HG02970 (cell line): ENCODE measurements around the gene KRT14.
"Not testable (repeated sequence)": the region's sequence is repeated elsewhere in the genome, so short reads cannot be mapped to it uniquely, and the experiment has no call there.

Source experiments
- ATAC-seq: cut with Tn5 transposase; IDR thresholded peaks from one replicate; pipeline ENCODE4 v1.9.1; 2021; ENCODE audit warnings: mild to moderate bottlenecking, moderate library complexity, moderate number of reproducible peaks; ENCODE audit not compliant: unreplicated experiment, low FRiP score

KRT14 gene

DNA sequence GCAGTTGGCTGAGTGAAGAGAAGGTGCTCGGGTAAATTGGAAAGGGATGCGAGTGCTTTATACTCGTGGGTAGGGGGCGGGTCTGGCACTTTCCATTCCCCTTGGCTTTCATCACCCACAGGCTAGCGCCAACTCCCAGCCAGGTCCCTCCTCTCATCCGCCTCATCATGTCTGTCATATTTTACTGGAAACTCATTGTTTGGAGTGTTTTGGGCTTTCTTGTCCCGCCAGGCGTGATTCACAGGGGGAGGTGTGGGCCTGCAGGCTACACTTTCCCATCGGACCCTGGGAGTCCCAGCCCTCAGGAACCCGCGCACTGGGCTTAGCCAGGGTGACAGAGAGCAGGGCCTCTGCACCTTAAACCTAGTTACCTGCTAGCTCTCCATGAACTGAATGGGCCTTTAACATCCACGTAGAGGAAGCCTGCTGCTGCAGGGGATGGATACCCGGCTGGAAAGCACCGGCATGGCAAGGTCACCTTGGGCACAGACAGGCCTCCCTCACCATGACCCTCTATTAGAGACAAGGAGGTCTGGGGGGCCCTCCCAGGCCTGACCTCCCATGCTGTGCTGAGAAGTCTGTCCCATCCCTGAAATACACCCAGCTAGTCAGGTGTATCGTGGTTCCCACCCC lies at the start of gene KRT14:
Gene KRT14, minus strand, starts transcription at position 33 of the 633 bp plus-strand sequence. CDS start 61 bp downstream, outside the sequence.
- no peak for ATAC-seq

DNA sequence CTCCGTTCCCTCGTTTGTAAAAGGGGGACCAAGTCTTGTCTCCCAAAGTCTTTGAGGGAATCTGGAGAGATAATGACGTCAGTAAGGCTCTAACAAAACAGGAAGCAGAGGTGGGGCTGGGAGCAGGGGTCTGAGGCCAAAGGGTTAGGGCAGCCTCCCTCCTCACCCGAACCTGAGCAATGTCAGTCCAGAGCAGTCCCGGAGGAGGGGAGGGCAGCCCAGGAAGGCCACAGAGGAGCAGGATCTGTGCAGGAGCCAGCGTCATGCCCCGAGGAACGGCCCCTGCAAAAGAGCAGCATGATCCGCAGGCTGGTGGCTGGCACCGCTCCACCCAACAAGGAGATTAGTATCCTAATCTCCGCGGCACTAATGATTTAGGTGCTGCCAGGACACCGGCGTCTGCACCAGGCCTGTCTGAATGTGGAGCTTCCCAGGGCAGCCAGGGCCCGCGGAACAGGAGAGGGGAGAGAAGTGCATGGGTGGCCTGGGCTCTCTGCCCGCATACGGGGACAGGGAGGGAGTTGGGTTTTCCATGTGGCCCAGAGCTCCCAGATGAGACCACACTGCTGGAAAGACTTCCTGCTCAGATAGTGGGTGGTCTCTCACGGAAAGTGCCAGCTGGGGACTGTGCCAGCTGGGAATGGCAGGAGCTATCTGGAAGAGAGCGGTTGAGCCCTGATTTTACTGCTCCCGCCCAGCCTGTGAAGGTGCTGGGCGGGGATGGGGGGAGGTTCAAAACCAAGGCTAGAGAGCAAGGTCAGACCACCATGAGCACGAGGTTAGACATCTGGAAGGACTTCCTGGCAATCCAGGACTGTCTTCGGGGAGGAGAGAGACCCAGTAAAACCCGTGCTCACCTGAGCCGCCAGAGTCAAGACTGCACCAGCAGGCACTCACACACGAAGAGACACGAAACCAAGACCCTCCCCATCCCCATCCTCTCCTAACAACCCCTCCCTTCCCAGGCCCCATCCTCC lies 48.7 kb upstream of the KRT14 start:
- ATAC-seq = no peak

GRCh38 chr17:41634639-41635038 lies 47.9 kb upstream of the KRT14 start:
- no peak for ATAC-seq

GRCh38 chr17:41633556-41634199 lies 47.0 kb upstream of the KRT14 start:
- ATAC-seq = no peak

DNA sequence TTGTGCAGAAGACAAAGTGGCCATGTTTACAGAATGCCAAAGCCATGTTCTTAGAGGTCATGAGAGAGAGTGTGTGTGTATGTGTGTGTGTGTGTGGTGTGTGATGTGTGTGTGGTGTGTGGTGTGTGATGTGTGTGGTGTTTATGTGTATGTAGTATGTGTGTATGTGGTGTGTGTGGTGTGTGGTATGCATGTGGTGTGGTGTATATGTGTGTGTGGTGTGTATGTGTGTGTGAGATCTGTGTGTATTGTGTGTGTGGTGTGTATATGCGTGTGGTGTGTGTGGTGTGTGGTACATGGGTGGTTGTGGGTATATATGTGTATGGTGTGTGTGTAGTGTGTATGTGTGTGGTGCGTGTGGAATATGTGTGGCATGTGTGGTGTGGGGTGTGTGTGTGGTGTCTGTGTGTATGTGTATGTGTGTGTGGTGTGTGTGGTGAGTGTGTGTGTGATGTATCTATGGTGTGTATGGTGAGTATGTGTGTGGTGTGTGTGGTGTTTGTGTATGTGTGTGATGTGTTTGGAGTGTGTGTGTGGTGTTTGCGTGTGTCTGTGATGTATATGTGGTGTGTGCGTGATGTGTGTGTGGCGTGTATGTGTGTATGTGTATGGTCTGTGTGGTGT lies 45.9 kb upstream of the KRT14 start:
- no peak for ATAC-seq

- no peak for ATAC-seq
Measured at GRCh38 chr17:41631898-41632285, 45.2 kb upstream of the KRT14 start.

DNA sequence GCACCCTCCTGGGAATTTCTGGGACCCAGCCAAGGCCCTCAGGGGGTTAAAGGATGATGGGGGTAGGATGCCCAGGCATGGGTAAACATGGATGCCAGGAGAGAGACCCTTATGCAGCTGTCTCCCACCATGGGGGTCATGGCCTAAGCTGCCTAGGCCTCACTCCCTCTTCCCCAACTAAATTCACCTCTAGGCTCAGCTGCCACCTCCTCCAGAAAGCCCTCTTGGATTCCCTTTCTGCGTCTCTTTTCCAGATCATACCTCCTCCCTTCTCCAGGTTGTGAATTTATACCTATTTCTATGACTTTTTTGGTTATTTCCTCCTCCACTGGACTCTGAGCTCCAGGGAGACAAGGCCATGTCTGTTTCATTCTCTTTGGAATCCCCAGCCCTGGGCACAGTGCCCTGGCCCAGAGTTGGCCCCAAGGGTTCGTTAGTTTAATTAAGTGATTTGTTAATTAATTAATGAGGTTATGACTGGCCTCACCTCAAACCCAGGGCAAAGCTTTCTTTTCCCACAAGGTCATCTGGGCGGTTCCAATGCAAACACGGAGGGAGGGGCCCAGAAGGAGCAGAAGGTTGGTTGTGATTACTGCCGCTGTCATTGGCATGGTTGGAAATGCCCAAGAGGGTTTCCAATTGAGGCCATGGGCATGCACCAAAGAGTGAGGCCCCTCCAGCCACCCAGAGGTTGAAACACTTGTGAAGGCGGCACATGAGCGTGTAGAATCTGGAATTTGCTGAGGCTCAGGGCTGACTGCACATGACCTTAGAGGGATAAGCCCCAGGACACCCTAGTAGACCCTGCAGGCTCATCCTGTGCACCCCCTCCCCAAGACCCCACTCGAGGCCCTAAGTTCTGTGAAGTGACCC lies 44.6 kb upstream of the KRT14 start:
- no peak for ATAC-seq

DNA sequence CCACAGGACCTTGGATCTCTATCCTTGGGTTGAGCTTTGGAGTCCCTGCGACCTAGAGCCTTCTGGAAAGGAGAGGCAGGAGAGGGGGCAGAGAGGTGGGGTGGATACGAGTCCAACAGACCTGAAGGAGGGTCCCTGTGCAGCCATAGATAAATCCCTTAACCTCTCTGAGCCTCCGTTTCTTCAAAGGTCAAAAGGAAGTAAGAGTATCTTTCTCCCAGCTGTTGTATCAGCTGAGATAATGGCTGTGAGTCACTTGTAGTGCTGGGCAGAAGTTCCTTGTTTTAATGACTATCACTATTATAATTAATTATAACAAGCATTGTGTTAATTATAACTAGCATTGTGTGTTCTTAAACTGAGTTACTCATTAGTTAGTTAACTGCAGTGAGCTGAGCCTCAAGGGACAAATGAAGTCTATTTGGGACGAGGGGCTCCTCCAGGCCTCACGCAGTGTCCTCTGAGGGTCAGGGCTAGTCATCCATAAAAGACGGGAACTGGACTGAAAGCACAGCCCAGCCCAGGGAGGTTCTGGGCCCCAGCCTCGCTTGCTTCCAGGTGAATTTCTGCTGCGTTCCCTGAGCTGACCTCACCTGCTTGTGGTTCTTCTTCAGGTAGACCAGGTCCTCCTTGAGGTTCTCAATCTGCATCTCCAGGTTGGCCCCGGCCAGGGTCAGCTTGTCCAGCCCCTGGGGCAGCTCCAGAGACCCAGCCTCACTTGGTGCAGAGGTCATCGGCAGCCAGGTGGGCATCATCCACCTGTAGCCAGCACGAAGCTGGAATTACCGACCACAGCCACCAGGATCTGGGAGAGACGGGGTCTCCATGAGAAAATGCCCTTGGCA lies 43.4 kb upstream of the KRT14 start:
- no peak for ATAC-seq

DNA sequence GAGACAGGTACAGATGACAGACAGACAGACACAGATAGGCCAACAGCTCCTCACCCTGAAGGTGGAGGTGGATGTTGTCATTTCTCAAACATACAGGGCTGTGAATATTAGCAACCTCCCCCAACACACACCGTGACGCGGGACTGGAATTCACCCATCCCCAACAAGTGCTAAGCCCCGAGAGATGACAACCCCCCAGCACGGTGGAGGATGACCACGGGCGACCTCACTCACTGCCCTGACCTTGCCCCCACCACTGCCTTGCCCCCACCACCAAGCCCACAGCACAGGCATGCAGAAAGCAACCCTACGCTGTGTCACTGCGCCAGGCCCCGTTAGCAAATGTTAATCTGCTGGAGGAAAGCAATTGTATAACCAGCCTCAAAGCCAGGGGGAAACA lies 42.6 kb upstream of the KRT14 start:
- ATAC-seq = no peak

DNA sequence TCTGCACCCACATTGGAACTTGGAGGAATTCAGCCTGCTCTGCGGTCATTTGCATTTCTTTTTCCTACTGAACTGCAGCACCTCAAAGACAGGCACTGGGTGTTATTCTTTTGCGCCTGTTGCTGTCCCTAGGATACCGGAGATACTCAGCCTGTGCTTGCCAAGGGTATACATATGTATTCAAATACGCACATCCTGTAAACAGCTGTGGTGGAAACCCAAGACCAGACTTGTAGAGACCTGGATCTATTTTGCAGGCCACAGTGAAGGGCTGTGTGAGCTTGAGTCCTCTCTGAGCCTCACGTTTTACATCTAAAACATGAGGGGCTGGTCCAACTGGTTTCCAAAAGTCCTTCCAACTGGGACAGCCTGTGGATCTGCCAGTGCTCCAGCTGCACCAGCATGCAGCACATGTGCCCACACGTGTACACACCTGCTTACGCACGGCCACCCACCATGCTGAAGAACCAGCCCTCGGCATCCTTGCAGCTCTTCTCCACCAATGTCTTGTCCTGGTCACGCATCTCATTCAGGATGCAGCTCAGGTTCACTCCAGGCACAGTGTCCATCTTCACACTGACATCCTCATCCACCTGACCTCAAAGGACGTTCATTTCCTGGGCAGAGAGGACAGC lies 42.0 kb upstream of the KRT14 start:
- ATAC-seq = not testable (repeated sequence)

GRCh38 chr17:41628073-41628370 lies 41.3 kb upstream of the KRT14 start:
- ATAC-seq = not testable (repeated sequence)

GRCh38 chr17:41627316-41628072 lies 40.8 kb upstream of the KRT14 start:
- no peak for ATAC-seq

- not testable (repeated sequence) for ATAC-seq
Measured at GRCh38 chr17:41626914-41627295, 40.2 kb upstream of the KRT14 start.

GRCh38 chr17:41626028-41626913 lies 39.6 kb upstream of the KRT14 start:
- not testable (repeated sequence) for ATAC-seq

DNA sequence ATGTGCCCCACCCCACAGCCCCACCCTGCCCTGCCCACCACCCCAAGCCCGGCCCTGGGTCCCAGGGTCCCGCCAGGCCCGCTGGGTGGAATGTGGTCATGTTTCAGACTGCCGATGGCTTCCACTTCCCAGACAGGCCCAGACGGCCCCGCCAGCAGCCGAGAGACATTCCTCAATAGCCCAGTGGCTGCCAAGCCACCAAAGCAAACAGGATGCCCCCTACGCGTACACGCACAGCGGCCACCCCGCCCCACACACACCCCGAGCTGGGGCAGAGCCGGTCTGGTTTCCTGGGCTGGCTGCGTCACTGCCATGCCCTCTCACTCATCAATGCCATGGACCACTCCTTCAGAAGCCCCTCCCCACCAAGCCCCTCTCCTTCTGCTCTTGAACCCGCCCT lies 38.9 kb upstream of the KRT14 start:
- ATAC-seq = no peak

DNA sequence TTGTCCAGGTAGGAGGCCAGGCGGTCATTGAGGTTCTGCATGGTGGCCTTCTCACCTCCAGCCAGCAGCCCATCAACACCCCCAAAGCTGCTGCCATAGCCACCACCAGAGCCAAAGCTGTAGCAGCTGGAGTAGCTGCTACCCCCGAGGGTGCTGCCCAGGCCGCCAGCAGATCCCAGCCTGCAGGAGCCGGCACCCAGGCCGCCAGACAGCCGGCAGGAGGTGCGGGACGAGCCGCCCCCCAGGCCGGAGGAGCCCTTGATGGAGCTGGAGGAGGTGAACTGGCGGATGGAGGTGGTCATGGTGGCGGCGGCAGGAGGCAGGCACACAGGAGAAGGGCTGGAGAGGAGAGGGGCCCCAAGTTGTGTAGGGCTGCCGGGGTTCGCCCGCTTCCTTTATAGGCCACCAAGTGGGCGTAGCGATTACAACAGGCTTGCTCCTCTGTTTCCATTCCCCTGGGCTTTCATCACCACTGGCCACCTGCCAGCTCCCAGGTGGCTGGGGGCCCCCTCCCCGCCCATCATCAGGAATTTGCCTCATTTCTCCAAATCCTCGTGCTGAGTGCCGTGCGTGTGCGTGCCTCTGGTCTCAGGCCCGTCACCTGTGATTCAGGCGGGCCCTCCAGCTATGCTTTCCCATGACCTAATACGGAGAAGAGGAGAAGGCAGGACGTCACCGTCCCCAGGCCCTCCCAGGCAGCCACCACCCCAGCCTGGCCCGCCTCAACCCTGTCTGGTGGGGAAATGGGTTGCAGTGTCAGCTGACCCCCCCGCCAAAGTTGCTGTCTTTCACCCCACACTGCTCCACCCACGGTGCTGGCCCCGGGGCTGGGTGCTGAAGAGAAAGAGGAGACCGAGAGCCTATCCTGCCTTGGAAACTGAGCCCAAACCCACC lies 37.8 kb upstream of the KRT14 start, which contains the start of gene KRT17:
Gene KRT17, minus strand, starts transcription at position 368 of the 894 bp plus-strand sequence. Its CDS starts 66 bp downstream, at position 302.
- no peak for ATAC-seq
